ENCODE measurements around the gene ZNF460. TPM values are rescaled to one million over a fixed set of nuclear protein-coding genes. Genes with fewer than 3 reads are reported as not detected.

The ZNF460 gene
- total RNA-seq, 1 experiment from 2014 or later: 76.3 TPM

DNA sequence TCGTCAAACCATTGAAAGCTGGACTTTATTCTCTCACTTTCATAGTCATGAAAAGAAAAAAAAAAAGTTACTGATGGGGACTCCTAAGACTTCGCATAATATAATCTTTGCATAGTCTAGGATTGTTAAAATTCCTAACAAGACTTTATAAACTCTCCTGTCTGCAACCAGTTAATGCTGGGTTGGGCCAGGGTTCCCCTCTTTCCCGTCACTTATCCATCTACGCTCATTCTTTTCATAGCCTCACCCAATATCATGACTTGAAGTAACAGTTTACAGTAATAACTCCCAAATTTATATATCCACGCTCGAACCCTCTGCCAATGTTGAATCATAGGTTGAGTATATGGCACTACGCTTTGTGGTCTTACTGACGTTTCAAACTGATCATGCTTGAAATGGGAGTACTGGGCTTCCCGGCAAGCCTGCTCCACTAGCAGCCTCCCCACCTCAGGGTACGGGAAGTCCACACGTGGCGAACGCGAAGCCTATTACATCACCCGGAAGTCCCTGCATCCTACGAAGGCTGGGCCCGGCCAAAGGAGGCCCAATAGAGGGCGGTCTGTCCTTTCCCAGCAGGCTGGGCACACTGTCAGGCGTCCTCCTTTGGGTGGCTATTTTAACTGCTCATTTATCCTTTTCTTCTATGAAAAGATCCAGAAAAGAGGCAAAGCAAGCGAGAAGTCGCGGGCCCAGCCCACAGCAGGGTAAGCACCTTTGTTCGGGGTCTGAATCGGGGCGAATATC is 694 bp upstream of the ZNF460 start:
- Histone ChIP-seq H3K4me3 (ENCODE audit: low read depth in 2 of 2, low read length in 2 of 2) (peak overlapping the region; percentile 68 to 100), H3K27me3 (ENCODE audit: control insufficient read depth, insufficient read depth, low read length) (no peaks in the 10 kb centered on the region), H3K4me1 (ENCODE audit: control insufficient read depth, insufficient read depth, low read length) (peaks cover 23% of the 10 kb centered on the region), H3K27ac (ENCODE audit: low read length) (peak overlapping the region; percentile 99), H3K36me3 (ENCODE audit: control insufficient read depth, insufficient read depth, low read length) (peaks cover 3% of the 10 kb centered on the region; the same call in 1 of the 2 replicates), H3K9me3 (ENCODE audit: control insufficient read depth, insufficient read depth, low read depth, low read length) (no peaks in the 10 kb centered on the region)
- in situ Hi-C loops (cut with HindIII; ENCODE audit: low pct_unique_long_range_greater_than_20kb, low sequenced_read_pairs) (no loop called here), intact Hi-C loops (cut with micrococcal nuclease; ENCODE audit: unreplicated experiment) (no loop called here)
- DNase-seq (ENCODE audit: low read depth, low spot score) (peak; percentile 89), ATAC-seq (peak; percentile 96)
- TSS peak; percentile 90 for BruUV-seq (replicated peaks)
- TF ChIP-seq, protein P1, sequence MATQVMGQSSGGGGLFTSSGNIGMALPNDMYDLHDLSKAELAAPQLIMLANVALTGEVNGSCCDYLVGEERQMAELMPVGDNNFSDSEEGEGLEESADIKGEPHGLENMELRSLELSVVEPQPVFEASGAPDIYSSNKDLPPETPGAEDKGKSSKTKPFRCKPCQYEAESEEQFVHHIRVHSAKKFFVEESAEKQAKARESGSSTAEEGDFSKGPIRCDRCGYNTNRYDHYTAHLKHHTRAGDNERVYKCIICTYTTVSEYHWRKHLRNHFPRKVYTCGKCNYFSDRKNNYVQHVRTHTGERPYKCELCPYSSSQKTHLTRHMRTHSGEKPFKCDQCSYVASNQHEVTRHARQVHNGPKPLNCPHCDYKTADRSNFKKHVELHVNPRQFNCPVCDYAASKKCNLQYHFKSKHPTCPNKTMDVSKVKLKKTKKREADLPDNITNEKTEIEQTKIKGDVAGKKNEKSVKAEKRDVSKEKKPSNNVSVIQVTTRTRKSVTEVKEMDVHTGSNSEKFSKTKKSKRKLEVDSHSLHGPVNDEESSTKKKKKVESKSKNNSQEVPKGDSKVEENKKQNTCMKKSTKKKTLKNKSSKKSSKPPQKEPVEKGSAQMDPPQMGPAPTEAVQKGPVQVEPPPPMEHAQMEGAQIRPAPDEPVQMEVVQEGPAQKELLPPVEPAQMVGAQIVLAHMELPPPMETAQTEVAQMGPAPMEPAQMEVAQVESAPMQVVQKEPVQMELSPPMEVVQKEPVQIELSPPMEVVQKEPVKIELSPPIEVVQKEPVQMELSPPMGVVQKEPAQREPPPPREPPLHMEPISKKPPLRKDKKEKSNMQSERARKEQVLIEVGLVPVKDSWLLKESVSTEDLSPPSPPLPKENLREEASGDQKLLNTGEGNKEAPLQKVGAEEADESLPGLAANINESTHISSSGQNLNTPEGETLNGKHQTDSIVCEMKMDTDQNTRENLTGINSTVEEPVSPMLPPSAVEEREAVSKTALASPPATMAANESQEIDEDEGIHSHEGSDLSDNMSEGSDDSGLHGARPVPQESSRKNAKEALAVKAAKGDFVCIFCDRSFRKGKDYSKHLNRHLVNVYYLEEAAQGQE (IDR thresholded peaks at IDR 0.05; ENCODE audit: insufficient read depth in 1 of 2, low read depth in 2 of 2, low read length in 1 of 2): no peak; a peak in 1 of 4 replicates
- TF ChIP-seq POLR2AphosphoS5 (IDR thresholded peaks at IDR 0.05; ENCODE audit: low read depth, low read length): peak; percentile 89
- no peak for TF ChIP-seq TCF7L2 (IDR thresholded peaks at IDR 0.05; ENCODE audit: low read depth, low read length)
- CTCF ChIA-PET: no interaction called here
- POLR2A ChIA-PET: interaction anchor here (0.7 kb wide), 2 partner anchors 10 to 887 kb away, joined by 3 to 4 read pairs; no protein-coding TSS in a partner anchor

DNA sequence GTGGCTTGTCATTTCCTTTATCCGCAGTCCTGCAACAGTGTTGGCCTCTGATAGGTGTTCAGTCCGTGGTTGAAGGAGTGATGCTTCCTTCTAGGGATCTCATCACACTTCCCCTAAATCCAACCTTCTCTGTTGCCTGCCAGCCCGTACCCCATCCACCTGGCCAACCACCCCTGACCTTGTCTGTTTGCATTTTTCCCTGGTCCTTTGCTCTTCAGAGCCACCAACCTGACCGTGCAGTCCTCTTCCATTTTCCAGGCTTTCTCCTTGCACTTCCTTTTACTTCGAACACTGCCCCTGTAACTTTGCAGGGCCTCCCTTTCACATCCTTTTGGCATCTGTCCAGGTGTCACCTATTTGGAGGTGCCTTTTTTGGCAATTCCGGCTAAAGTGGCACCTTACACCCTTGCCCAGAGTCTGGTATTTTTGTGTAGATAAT is 696 bp downstream of the ZNF460 start:
- TF ChIP-seq TCF7L2 (IDR thresholded peaks at IDR 0.05; ENCODE audit: low read depth, low read length): no peak
- no peak for TF ChIP-seq CTCF (IDR thresholded peaks at IDR 0.05)
- TF ChIP-seq POLR2AphosphoS5 (IDR thresholded peaks at IDR 0.05; ENCODE audit: low read depth, low read length): no peak
- no peak for TF ChIP-seq SIN3A (IDR thresholded peaks at IDR 0.05; ENCODE audit: borderline replicate concordance, insufficient read depth, low read depth, low read length)
- TF ChIP-seq, protein P1 (IDR thresholded peaks at IDR 0.05; ENCODE audit: insufficient read depth in 1 of 2, low read depth in 2 of 2, low read length in 1 of 2): no peak
- Histone ChIP-seq H3K27ac (ENCODE audit: low read length) (peak overlapping the region; percentile 99), H3K9me3 (ENCODE audit: control insufficient read depth, insufficient read depth, low read depth, low read length) (peaks cover 4% of the 10 kb centered on the region; the same call in 1 of the 2 replicates), H3K4me1 (ENCODE audit: control insufficient read depth, insufficient read depth, low read length) (peaks cover 23% of the 10 kb centered on the region), H3K27me3 (ENCODE audit: control insufficient read depth, insufficient read depth, low read length) (no peaks in the 10 kb centered on the region), H3K36me3 (ENCODE audit: control insufficient read depth, insufficient read depth, low read length) (peaks cover 8% of the 10 kb centered on the region), H3K4me3 (ENCODE audit: low read depth in 2 of 2, low read length in 2 of 2) (peak overlapping the region; percentile 68 to 100)
- no TSS peak for BruUV-seq (replicated peaks)
- DNase-seq (ENCODE audit: low read depth, low spot score): no peak
- ChIA-PET POLR2A (no interaction called here), CTCF (no interaction called here)
- in situ Hi-C loops (cut with HindIII; ENCODE audit: low pct_unique_long_range_greater_than_20kb, low sequenced_read_pairs) (no loop called here), intact Hi-C loops (cut with micrococcal nuclease; ENCODE audit: unreplicated experiment) (no loop called here)
- ATAC-seq: no peak
